Measurements from ENCODE around the gene ABHD13.

- TF ChIP-seq, protein P1, sequence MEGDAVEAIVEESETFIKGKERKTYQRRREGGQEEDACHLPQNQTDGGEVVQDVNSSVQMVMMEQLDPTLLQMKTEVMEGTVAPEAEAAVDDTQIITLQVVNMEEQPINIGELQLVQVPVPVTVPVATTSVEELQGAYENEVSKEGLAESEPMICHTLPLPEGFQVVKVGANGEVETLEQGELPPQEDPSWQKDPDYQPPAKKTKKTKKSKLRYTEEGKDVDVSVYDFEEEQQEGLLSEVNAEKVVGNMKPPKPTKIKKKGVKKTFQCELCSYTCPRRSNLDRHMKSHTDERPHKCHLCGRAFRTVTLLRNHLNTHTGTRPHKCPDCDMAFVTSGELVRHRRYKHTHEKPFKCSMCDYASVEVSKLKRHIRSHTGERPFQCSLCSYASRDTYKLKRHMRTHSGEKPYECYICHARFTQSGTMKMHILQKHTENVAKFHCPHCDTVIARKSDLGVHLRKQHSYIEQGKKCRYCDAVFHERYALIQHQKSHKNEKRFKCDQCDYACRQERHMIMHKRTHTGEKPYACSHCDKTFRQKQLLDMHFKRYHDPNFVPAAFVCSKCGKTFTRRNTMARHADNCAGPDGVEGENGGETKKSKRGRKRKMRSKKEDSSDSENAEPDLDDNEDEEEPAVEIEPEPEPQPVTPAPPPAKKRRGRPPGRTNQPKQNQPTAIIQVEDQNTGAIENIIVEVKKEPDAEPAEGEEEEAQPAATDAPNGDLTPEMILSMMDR (IDR thresholded peaks at IDR 0.05): no peak
- no peak for TF ChIP-seq POLR2A (IDR thresholded peaks at IDR 0.05)
These were observed 60.3 kb downstream of the ABHD13 start for GRCh38 chr13:108278466-108278865.
